NT2/D1 (cell line): Measurements from ENCODE around the gene PKN2.

Experiments used
- SUZ12 ChIP-seq: IDR thresholded peaks from 2 replicates; pipeline ENCODE4 v1.6.1; 2011; ENCODE audit not compliant: insufficient read length, insufficient read depth; ENCODE audit errors: extremely low read depth
- YY1 ChIP-seq: IDR thresholded peaks from 2 replicates; pipeline ENCODE4 v1.6.1; 2011; ENCODE audit not compliant: insufficient read length, insufficient read depth
- ZNF274 ChIP-seq: IDR thresholded peaks from 2 replicates; pipeline ENCODE4 v1.6.1; 2011; ENCODE audit warnings: mild to moderate bottlenecking, low read depth, low read length

- TF ChIP-seq YY1 (no peak), ZNF274 (no peak), SUZ12 (no peak)
Measured at GRCh38 chr1:88726697-88727096, 42.6 kb downstream of the PKN2 start.
